GM19438 (cell line): ENCODE data around the gene OLIG2.

Source experiments
- ATAC-seq: cut with Tn5 transposase; IDR thresholded peaks from one replicate; pipeline ENCODE4 v1.9.1; 2021; ENCODE audit warnings: low read depth; ENCODE audit not compliant: unreplicated experiment

Gene OLIG2

GRCh38 chr21:33025489-33026442 lies at the start of gene OLIG2:
OLIG2 (plus strand) TSS chr21:33025935; CDS start chr21:33026863, 928 bp downstream.
- ATAC-seq: no peak

DNA sequence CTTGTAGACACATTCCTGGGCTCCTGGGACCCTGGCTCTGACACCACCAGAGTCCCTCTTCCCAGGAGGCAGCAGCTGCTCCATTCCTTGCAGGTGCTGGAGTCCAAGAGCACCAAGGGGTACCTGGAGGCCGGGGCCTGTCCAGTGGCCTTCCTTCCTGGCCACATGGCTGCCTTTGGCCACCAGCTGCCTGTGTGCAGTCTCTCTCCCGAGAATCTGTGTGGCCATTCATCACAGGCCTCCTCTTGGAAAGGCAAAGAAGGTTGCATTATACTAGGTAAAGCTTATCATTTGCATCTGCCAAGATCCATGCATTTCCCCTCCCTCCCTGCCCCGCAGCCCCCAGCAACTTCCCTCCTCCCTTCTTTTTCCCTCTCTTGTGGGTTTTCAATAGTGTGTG lies 48.9 kb upstream of the OLIG2 start:
- ATAC-seq: no peak

- no peak for ATAC-seq
These were observed 48.5 kb upstream of the OLIG2 start for GRCh38 chr21:32977216-32977615.

DNA sequence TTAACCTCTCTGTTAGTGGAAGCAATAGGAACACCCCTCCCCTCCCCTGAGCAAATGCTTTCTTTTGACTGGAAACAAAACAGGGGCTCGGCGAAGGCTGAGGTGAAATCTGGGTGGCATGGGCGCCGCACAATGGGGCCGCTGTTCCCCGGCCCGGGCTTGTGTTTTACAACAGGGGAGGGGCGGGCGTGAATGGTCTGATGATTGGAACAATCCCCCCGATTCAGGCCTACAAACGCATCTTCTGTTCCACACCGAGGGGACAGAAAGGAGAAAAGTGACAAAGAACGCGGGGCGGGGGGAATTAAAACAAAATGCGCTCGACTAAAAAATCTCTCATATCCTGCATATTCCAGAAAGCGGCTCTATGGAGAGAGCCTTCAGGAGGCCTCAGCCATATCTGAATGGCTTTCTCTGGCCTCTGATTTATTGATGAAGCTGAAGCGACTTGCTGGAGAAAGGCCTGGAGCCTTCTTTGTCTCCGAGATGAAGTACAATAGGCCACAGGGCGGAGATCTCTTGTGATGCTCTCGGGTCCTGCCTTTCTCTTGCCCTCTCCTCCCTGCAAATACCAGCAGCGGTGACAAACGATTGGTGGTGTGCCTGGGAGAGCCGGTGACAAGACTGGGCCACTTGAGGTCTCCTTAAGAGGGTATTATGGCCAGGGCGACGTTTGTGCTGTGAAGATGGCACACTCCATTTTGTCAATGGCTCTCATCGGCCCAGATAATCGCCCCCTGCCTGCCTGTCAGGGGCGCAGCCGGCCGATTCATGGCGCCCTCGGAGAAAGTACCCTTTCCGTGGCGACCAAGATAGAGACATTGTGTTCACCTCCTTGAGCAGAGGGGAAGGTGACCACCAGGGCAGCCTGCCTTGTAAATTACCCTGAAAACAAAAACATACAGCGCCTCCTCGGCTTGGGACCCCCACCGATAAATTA lies 47.1 kb upstream of the OLIG2 start:
- ATAC-seq: no peak

DNA sequence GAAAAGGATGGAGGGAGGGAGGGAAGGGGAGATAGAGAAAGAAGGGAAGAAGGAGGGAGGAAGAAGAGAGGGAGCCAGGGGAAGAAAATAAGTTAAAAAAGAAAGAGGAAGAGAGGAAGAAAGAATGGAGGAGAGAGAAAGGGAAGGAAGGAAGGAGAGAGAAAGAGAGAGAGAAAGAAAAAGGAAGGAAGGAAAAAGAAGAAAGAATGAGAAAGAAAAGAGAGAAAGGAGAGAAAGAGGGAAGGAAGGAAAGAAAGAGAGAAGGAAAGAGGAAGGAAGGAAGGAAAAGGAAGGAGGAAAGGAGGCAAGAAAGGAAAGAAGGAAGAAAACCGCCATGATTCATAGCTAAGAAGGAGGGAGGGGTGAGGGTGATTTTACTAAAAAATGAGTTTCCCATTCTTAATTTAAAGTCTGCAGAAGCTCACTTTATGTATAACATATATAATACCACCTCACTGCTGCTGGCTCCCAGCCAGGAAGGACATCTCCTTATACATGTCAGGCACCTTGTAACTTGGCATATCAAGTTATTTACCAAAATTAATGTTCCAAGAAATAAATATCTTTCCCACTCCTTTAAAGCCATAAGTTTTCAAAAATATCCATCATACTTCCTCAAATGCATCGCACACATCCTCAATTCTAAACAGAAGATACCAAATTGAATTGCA lies 46.0 kb upstream of the OLIG2 start:
- ATAC-seq: no peak

DNA sequence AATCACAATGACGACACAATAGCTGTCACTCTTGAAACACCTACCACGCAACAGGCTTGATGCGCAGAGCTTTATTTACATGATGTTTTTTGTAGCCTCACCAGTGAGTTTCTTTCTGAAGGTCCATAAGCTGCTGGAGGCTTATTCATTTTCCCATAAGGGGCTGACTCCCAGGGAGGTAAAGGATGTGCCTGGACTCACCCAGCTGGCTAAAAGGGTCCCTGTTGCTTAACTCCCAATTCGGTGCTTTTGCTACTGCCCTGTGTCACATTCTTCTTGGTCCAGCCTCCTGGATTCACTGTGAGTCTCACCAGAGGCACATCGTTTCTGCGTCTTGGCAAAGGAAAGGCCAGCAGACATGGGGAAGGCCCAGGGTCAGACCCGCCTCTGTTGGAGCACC lies 44.6 kb upstream of the OLIG2 start:
- ATAC-seq: no peak

DNA sequence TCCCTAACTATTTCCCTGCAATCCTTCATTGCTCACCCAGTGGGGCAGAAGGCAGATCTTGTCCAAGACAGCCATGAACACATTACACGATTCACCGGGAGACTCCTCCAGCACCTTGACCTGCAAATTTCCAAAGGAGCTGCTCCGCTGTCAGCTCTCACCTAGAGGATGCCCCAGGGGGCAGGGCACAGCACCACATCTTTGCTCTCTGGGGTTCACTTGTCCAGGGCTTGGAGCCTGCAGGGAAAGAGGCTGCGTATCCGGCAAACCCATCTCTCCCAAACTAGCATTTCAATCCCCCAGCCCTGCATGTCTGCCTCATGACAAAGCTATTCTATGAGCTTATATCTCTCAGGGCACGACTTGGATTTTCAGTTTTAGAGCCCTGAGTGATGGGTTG lies 35.1 kb upstream of the OLIG2 start:
- ATAC-seq: no peak

DNA sequence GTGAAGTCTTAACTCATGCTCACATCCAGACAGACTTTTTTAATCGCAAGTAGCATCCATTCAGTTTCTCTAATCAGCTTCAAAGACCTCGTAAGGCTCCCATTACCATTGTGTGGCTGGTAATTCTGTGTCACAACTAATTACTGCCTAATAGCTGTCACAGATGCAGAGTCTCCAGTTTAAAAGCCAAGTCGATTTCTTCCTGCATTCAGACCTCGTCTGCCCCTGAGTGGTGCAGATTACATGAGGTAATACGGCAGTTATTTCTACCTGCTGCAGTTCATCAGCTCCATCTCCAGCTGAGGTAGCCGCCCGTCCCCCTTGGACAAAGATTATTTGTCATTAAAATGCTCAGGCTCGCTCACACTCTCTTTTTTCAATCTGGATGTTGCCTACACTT lies 34.4 kb upstream of the OLIG2 start:
- ATAC-seq: no peak

DNA sequence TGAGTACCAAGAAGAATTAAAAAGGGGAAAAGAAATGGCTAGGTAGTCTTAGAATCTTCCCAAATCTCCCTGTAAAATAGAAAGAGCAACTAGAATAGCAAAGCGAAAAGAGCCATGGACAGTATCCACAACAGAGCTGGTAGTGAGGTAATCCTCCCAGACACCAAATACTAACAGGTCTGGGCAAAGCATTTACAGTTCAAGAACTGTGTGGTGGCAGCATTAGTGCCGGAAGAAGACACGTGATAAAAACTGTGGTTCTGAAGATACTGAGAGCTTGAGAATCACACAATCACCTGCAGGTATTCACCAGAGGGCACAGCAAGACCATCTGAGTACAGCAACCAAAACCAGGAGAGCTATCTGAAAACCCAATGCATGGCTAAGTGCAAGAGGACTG lies 31.8 kb upstream of the OLIG2 start:
- no peak for ATAC-seq

- no peak for ATAC-seq
These were observed 31.4 kb upstream of the OLIG2 start for GRCh38 chr21:32994305-32994704.

- no peak for ATAC-seq
These were observed 18.0 kb upstream of the OLIG2 start for GRCh38 chr21:33007747-33008146.

DNA sequence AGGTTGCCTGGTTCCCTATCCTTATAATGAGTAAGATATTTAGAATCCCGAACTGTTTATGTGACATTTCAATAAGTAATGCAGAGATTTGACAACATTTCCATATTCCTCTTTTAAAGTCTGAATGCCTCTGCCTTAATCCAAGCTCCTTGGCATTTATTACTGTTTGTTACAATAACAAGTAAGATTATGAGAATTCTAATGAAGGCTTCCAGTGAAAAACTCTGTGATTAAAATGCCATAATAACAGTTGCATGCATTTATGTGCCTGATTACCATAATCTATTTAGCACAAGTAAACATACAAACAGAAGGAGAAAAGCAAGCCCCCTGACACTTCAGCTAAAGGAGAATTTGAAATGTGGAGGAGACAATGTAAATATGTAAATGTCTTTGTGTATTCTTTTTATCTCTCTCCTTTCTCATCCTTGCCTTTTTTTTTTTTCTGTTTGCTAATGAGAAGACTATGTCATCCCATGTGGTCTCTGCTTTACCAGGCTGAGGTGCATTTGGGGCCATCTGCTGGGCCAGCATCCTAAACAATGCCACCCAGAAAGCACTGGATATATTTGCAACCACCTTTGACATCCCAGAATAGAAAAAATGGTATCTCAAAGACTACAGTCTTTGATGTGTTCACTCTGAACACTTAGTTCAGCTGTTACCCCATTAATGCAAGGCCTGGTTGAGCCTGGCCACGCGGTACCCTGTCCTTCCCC lies 17.2 kb upstream of the OLIG2 start:
- no peak for ATAC-seq

GRCh38 chr21:33010931-33011330 lies 14.8 kb upstream of the OLIG2 start:
- ATAC-seq: no peak

- ATAC-seq: no peak
These were observed 14.3 kb upstream of the OLIG2 start for GRCh38 chr21:33011462-33011861.

DNA sequence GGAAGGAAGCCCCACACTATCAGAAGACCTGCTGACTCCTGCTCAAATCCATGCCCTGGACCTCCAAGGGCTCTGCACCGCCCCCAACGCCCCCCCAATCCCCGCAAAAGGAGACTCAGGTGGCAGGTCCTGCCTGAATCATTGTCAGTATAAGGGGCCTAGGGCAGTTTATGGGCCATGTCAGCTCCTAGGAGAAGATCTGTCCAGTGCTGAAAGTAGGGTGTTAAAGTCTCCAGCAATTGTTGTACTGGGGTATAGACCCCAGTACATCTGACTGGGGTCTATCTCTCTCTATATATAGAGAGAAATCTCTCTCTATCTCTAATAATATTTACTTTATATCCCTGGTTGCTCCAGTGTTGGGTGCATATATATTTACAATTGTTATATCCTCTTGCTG lies 12.1 kb upstream of the OLIG2 start:
- no peak for ATAC-seq

- no peak for ATAC-seq
These were observed 11.4 kb upstream of the OLIG2 start for GRCh38 chr21:33014331-33014730.

- ATAC-seq: no peak
These were observed 10.6 kb upstream of the OLIG2 start for GRCh38 chr21:33015096-33015495.

DNA sequence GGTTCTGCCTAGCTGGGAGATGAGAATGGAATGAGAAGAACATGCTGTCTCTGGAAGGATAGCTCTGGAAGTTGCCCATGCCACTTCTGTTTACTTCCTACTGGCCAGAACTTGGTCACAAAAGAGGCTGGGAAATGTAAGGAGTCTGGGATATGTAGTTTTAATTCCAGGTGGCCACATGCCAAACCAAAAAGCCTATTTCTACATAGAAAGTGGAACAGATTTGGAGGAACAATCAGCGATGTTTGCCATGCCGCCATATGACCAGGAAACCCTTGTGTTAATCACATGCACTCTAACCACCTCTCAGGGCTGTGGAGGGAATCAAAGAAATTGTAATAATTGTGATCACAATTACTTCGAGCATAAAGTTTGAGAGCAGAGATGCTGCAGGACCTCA lies 10.0 kb upstream of the OLIG2 start:
- ATAC-seq: no peak

DNA sequence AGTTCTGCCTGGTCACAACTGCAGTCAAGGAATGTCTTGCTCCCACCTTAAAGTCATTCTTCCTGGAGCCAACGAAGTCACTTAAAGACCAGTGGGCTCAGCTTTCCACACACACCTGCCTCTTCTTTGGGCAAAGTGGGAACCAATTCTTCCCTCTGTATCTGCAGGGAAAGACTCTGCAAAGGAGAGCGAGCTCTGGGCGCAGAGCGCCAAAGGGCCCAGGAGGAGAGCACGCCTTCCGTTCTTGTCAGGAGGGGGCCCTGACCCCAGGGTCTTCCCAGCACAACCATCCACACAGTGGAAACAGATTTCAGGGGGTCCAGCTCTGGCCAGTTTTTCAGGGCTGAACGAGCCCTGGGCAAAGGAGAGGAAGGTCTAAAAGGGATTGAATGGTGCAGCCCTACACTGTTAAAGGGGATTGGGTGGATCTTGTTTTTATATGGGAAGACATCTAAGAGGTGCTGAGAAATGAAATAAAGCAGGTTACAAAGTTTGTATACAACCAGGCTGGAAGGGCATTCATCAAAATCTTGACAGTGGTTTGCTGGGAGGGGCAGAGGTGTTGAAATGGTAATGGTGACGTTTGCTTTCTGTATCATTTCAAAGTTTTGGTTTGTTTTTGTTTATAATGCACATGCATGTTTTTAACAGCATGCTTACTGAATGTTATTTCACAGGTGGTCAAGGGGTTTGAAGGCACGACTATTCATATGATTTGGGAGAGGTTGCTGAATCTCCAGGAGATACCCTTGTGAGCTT lies 6.8 kb upstream of the OLIG2 start:
- no peak for ATAC-seq

DNA sequence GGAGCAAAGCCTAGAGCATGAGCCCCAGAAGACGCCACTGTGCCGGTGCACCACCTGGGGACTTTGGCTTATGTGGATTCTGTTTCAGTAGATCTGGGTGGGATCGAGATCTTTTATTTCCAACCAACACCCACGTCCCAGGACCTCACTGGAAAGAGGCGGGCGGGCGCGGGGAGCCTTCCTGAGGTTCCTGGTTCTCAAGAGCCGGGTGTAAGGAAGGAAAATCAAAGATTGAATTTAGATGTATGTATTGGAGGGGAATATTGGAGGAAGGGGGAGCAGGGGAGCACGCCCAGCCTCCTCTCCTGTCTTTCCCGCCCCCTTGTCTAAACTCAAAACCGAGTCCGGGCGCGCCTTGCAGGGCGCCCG lies 6.2 kb upstream of the OLIG2 start:
- ATAC-seq: no peak
